GM13976 (cell line): ENCODE results near the gene FXYD6.

Experiments used
- DNase-seq: peaks from one replicate; pipeline ENCODE4 v3.0.0; 2012; ENCODE audit warnings: low spot score
- CTCF ChIP-seq: IDR thresholded peaks from 2 replicates; pipeline ENCODE4 v1.5.1; 2012; ENCODE audit warnings: borderline replicate concordance, mild to moderate bottlenecking; ENCODE audit not compliant: insufficient read depth; ENCODE audit errors: extremely low read depth, missing control alignments, control extremely low read depth
- in situ Hi-C: fragments of 300-500 bp; cut with MboI; formaldehyde crosslinking; loops from one replicate; pipeline ENCODE4 v1.12.0; 2022; ENCODE audit warnings: low sequenced_read_pairs, mixed read lengths, inconsistent platforms; ENCODE audit not compliant: unreplicated experiment

Gene FXYD6

GRCh38 chr11:117911694-117912093 lies 35.2 kb upstream of the FXYD6 start:
- in situ Hi-C loops: no loop called here
- DNase-seq: no peak
- TF ChIP-seq CTCF: no peak

DNA sequence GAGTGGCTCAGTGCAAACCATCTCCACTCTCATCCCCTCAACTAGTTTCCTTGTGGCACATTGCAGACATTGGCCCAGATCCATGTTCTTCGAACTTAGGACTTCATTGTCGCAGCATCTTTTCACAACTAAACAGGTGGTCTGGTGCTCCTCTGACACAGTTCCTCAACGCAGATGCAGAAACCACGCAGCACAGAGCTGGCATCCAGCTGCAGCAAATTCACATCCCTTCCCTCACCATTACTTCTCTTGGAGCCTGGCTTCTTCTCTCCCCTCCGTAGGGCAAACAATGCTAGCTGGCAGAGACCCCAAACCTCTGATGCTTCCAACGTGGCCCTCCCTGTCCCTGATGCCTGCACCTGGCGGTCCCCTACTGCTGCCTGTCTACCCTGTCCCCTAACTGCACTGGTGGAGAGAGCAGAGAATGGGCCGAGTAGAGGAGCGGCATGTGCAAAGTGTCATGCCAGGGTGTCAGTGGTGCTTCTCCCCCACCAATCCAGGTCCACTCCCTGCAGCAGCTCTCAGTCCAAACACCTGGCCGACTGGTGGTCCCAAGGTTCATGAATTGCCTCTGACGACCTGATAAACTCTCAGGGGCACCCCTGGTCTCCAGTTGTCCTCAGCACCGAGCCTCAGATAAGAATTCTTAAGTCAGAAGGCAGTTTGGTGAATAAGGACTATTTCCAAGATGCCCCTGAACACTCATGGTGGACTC lies 34.6 kb upstream of the FXYD6 start:
- in situ Hi-C loops: no loop called here
- TF ChIP-seq CTCF: no peak
- DNase-seq: no peak

DNA sequence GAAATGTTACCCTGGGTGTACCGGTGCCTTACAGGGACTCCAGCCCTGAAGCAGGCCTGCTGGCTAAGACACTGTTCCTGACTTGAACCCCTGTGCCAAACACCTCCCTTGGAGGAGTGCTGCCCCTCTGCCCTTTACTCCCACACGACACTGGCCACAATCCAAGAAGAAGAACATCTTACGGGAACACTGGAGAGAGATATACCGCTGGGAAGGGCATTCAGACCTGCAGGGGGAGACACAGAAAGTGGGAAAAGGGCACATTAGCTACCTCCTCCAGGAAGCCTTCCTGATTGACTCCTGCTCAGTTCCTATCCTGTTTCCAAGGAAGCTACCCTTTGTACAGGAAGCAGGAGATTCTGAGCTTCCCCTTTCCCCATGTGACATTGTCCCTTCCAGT lies 34.1 kb upstream of the FXYD6 start:
- TF ChIP-seq CTCF: peak; percentile 5
- in situ Hi-C loops: no loop called here
- DNase-seq: no peak

- TF ChIP-seq CTCF: no peak
- no peak for DNase-seq
- in situ Hi-C loops: no loop called here
Measured at GRCh38 chr11:117909611-117910382, 33.3 kb upstream of the FXYD6 start.

DNA sequence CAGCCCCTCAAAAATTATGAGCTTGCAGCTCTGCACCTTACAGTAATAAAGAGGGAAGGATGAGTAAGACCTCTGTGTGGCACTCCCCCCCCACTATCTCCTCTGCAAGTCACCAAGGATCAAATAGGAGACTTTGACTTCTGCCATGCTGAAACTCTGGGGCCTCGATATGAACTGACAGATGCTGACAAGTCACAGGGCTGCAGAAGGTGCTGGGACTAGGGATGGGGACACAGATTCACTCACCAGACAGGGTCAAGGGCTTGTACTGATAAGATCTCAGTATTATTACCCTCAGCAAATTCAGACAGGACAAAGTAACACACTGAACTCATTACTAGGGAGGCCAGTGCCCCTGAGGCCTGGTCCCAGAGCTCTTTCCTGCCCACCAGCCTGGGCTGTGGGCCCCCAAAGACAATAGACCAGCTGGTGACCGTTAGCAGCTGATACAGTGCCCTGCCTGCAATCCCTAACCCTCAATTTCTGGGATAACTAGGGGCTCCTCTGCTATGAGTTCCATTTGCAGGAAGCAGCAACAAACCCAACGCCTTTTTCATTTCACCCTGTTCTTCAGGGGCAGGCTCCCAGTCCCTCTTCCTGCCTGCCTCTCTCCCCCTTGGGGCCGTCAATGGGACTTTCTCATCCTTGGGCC lies 32.6 kb upstream of the FXYD6 start:
- in situ Hi-C loops: no loop called here
- no peak for TF ChIP-seq CTCF
- DNase-seq: no peak

DNA sequence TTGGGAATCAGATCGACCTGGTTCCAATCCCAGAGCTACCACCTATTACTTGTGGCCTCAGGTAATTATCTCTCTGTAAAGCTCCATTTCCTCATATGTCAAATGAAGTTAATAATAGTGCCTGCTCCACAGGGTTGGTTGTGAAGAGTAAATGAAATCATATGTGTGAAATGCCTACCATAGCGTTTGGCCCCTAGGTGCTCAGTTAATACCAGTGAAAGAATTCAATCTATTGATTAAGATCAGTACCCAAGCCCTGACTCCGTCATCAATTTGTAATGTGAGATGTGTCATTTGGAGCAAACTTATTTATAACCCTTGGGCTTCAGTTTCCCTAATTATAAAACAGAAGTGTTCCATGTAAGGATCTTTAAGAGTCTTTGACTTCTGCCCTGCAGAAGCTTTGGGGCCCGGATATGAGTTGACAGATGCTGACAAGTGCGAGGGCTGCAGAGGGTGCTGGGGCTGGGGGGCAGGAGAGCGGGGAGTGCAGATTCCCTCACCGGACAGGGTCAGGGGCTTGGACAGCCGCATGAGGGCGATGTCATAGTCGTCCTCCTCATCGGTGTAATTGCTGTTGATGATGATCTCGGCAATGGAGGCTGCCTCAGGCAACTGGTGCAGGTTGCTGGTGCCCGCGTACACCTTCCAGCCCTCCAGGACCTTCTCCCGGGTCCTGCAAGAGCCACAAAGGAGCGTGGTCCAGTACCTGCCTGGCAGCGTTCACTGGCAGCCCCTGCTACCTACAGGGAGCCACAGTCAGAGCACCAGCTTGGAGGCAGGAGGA lies 31.8 kb upstream of the FXYD6 start:
- no peak for TF ChIP-seq CTCF
- in situ Hi-C loops: no loop called here
- DNase-seq: no peak
